WERI-Rb-1 (cell line): ENCODE data around the gene PRKACA.

Experiments used
- DNase-seq: peaks from one replicate; pipeline ENCODE4 v3.0.0-alpha.2; 2020
- H3K27ac ChIP-seq: fragments of 250-450 bp; sonication (Bioruptor Pico); 2 replicates; pipeline ENCODE4 v1.5.1; 2020; ENCODE audit warnings: mild to moderate bottlenecking, moderate library complexity
- H3K27me3 ChIP-seq: fragments of 250-450 bp; sonication (Bioruptor Pico); 2 replicates; pipeline ENCODE4 v1.5.1; 2021; ENCODE audit warnings: mild to moderate bottlenecking, low read depth, moderate library complexity; ENCODE audit not compliant: insufficient read depth, severe bottlenecking
- H3K36me3 ChIP-seq: fragments of 250-450 bp; sonication (Bioruptor Pico); 2 replicates; pipeline ENCODE4 v1.5.1; 2020; ENCODE audit warnings: mild to moderate bottlenecking, moderate library complexity
- H3K4me3 ChIP-seq: 2 replicates; pipeline ENCODE4 v1.5.1; 2011; ENCODE audit warnings: low read depth, mild to moderate bottlenecking, control low read depth, low read length
- H3K9me3 ChIP-seq: fragments of 250-450 bp; sonication (Bioruptor Pico); 2 replicates; pipeline ENCODE4 v1.5.1; 2021; ENCODE audit warnings: mild to moderate bottlenecking, moderate library complexity; ENCODE audit not compliant: severe bottlenecking
- TF ChIP-seq, protein P1 (sequence below): IDR thresholded peaks from 2 replicates; pipeline ENCODE4 v1.5.1; 2011; ENCODE audit warnings: low read depth, mild to moderate bottlenecking, control low read depth, inconsistent platforms, low read length

Gene PRKACA

DNA sequence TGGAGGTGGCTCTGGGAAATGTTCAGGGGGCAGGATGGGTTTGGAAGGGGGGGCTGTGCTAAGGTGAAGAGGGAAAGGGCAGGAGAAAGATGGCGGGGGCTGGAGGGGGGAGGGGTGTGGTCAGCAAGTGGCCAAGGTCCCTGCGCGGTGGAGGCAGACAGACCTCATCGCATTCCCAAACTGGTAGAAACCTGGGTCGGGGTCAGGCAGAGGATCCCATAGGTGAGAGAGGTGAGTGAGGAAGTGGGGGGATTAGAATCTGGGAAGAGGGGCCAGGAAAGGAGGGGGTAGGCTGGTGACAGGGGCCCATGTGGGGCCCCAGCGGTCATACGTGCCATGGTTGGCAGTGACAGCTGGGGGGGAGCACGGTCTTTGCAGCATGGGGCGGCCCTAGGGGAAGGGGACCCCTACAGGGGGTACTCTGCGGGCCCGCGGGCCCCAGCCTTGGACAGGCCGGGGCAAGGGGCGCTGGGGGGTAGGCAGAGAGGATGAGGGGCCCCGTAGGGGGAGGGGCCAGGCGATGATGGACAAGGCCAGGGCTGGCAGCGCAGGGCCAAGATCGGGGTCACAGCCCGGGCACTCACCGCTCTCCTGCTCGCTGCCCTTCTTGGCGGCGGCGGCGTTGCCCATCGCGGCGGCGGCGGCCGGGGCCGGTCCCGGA is 514 bp downstream of the PRKACA start:
- peak; percentile 47 for DNase-seq
- no peaks in the 10 kb centered on the region for H3K9me3 ChIP-seq
- H3K27me3 ChIP-seq: no peaks in the 10 kb centered on the region
- peaks cover 19% of the 10 kb centered on the region for H3K36me3 ChIP-seq
- peak overlapping the region; percentile 56 for H3K4me3 ChIP-seq
- TF ChIP-seq, protein P1, sequence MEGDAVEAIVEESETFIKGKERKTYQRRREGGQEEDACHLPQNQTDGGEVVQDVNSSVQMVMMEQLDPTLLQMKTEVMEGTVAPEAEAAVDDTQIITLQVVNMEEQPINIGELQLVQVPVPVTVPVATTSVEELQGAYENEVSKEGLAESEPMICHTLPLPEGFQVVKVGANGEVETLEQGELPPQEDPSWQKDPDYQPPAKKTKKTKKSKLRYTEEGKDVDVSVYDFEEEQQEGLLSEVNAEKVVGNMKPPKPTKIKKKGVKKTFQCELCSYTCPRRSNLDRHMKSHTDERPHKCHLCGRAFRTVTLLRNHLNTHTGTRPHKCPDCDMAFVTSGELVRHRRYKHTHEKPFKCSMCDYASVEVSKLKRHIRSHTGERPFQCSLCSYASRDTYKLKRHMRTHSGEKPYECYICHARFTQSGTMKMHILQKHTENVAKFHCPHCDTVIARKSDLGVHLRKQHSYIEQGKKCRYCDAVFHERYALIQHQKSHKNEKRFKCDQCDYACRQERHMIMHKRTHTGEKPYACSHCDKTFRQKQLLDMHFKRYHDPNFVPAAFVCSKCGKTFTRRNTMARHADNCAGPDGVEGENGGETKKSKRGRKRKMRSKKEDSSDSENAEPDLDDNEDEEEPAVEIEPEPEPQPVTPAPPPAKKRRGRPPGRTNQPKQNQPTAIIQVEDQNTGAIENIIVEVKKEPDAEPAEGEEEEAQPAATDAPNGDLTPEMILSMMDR: no peak
- peak overlapping the region; percentile 69 for H3K27ac ChIP-seq

DNA sequence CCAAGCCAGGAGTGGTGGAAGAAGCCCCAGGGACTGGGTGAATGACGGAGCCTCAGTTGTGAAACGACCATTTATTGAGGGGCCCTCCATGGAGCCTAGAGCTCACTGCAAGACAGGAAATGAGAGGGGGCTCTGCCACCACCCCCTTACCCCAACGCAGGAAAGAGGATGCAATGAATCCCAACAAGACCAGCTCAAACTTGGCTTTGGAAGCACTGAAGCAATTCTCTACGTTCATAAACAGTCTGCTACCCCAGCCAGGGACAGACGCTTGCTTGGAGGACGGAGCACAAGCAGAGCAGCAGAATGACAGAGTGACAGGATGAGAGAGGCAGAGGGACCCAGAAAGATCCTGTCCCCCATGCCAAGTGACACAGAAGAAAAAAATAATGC is 1.0 kb downstream of the PRKACA start:
- Histone ChIP-seq H3K9me3 (no peaks in the 10 kb centered on the region), H3K27ac (no peak overlapping the region; the same call in 1 of the 2 replicates), H3K27me3 (no peaks in the 10 kb centered on the region), H3K4me3 (peak overlapping the region; percentile 56), H3K36me3 (peaks cover 19% of the 10 kb centered on the region)
- TF ChIP-seq, protein P1: no peak
- no peak for DNase-seq

DNA sequence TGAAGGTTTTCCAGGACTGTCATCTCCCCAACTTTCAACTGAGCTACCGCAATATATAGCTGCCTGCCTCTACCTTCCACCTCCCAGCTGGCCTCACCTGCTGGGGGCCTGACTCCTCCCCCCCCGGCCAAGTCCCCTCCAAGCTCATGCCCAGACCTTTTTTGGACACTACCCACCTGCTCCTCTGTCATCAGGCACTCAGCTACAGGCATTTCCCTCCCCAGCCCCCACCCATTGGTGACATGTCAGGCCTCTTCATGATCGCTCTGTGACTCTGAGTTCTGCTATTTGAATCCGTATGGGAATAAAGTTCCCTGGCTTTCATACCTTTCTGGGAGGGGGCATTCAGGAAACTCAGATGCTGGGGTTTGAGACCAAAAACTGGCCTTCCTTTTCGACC is 1.8 kb downstream of the PRKACA start:
- TF ChIP-seq, protein P1: no peak
- Histone ChIP-seq H3K27ac (no peak overlapping the region), H3K36me3 (peaks cover 16% of the 10 kb centered on the region), H3K9me3 (no peaks in the 10 kb centered on the region), H3K27me3 (no peaks in the 10 kb centered on the region), H3K4me3 (no peak overlapping the region)
- no peak for DNase-seq

DNA sequence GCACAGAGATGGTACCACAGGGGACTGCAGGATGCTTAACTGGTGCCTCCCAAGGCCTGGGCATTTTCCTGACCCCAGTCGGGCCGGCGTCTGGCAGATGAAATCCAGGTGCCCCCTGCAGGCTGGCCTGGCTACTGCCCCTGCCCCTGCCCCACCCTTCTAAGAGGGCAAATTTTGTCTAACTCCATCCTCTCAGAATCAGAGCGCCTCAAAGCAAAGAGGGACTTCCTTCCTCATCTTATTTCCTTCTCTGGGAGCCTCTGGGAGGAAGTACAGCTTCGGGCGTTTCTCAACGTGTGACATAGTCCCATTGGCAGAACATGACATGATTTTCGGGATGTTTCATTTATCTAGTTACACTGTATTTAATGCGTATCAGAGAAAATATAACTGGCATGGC is 2.7 kb downstream of the PRKACA start:
- Histone ChIP-seq H3K27me3 (no peaks in the 10 kb centered on the region), H3K27ac (no peak overlapping the region), H3K9me3 (no peaks in the 10 kb centered on the region), H3K4me3 (no peak overlapping the region), H3K36me3 (peaks cover 7% of the 10 kb centered on the region)
- TF ChIP-seq, protein P1: peak; percentile 60
- DNase-seq: peak; percentile 51

DNA sequence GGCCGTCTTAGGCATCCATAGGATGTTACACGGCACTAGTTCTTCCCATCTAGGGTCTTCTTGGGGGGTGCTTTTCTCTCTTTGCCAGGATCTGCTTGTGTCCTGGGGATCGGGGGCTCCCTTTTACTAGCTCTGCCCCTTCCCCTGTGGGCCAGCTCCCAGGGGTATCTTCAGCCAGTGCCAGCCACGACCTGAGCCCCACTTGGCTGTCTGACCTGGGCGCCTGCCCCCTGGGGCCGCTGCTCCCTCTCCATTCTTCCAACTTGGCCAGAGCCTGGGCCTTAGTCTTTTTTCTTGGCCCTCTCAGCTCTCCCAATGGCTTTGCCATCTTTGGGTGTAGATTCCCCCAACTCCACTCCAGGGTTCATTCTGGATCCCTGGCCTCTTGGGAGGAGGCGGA is 3.1 kb downstream of the PRKACA start:
- H3K36me3 ChIP-seq: peaks cover 3% of the 10 kb centered on the region
- no peaks in the 10 kb centered on the region for H3K9me3 ChIP-seq
- no peak overlapping the region for H3K27ac ChIP-seq
- no peaks in the 10 kb centered on the region for H3K27me3 ChIP-seq
- TF ChIP-seq, protein P1: no peak
- no peak overlapping the region for H3K4me3 ChIP-seq
- DNase-seq: no peak
